Natural killer cell (primary cell): ENCODE measurements around the gene PIK3CD. TPM values are rescaled to one million over a fixed set of nuclear protein-coding genes. Genes with fewer than 3 reads are reported as not detected.

ENCODE experiments used
- ATAC-seq, 3 donors: fragments of 150-1000 bp in 2 of 3; fragments of 200-7000 bp in 1 of 3; cut with Tn5 transposase; 1 replicate in 1 of 3; 2 replicates in 2 of 3; pipeline ENCODE4 v1.10.0; 2021; ENCODE audit warnings: mild to moderate bottlenecking in 2 of 3, moderate library complexity in 2 of 3
- DNase-seq, 2 donors: peaks; one replicate each; pipeline versions ENCODE4 v3.0.0 to v3.0.0-alpha.2; 2013 to 2021; ENCODE audit warnings: mixed read lengths in 1 of 2
- H3K27ac ChIP-seq: one replicate; pipeline ENCODE4 v1.5.1; 2013; ENCODE audit warnings: mild to moderate bottlenecking, low read length
- H3K27me3 ChIP-seq: one replicate; pipeline ENCODE4 v1.6.1; 2013; ENCODE audit warnings: low read length; ENCODE audit not compliant: control insufficient read depth, insufficient read depth
- H3K36me3 ChIP-seq: one replicate; pipeline ENCODE4 v1.6.1; 2013; ENCODE audit warnings: low read length; ENCODE audit not compliant: control insufficient read depth, insufficient read depth
- H3K4me1 ChIP-seq: one replicate; pipeline ENCODE4 v1.6.1; 2013; ENCODE audit warnings: low read length; ENCODE audit not compliant: control insufficient read depth, insufficient read depth
- H3K4me3 ChIP-seq: one replicate; pipeline ENCODE4 v1.5.1; 2013; ENCODE audit warnings: low read length
- H3K9me3 ChIP-seq: one replicate; pipeline ENCODE4 v1.6.1; 2013; ENCODE audit warnings: low read length; ENCODE audit not compliant: control insufficient read depth, insufficient read depth
- H3K27ac Mint-ChIP-seq, 2 donors: one replicate each; pipeline ENCODE4 v1.8.0; 2022; ENCODE audit warnings: mild to moderate bottlenecking in 2 of 2, mixed read lengths in 2 of 2, moderate library complexity in 1 of 2
- H3K27me3 Mint-ChIP-seq, 2 donors: one replicate each; pipeline ENCODE4 v1.8.0; 2022; ENCODE audit warnings: low read depth in 2 of 2, mixed read lengths in 2 of 2
- H3K36me3 Mint-ChIP-seq: one replicate; pipeline ENCODE4 v1.8.0; 2022; ENCODE audit warnings: mixed read lengths
- H3K4me1 Mint-ChIP-seq, 2 donors: one replicate each; pipeline ENCODE4 v1.8.0; 2022; ENCODE audit warnings: mixed read lengths in 2 of 2
- H3K4me3 Mint-ChIP-seq: one replicate; pipeline ENCODE4 v1.8.0; 2022; ENCODE audit warnings: mild to moderate bottlenecking, moderate library complexity, mixed read lengths
- H3K9me3 Mint-ChIP-seq, 2 donors: one replicate each; pipeline ENCODE4 v1.8.0; 2022; ENCODE audit warnings: mixed read lengths in 2 of 2
- CTCF ChIP-seq: fragments of 200-600 bp; IDR thresholded peaks from one replicate; pipeline ENCODE4 v1.8.0; 2022; ENCODE audit warnings: antibody characterized with exemption
- WGBS: methylation state at CpG from one replicate; pipeline ENCODE4 v1.1.7; 2013; ENCODE audit warnings: missing lambda C conversion rate; ENCODE audit not compliant: insufficient coverage; 5-methylcytosine and 5-hydroxymethylcytosine counted together
- intact Hi-C: fragments of 100-400 bp; cut with micrococcal nuclease; formaldehyde crosslinking; loops from one replicate; pipeline ENCODE4 v1.14.2; 2022
- total RNA-seq, 4 donors: library from RNA; stranded (reverse); fragments of 120-200 nt in 1 of 4; gene quantifications; one replicate each; pipeline versions ENCODE4 v1.2.3 to v1.2.4, GENCODE V29; 2013 to 2022

PIK3CD gene
- total RNA-seq, 3 donors from 2014 or later (not counting 1 experiment from before 2014, with no cell fraction given): 171 to 240 (median 198) TPM

GRCh38 chr1:9728451-9729295, 77.1 kb downstream of the PIK3CD start:
- WGBS: 55% methylated on average over 33 of the region's 33 CpGs
- Histone ChIP-seq H3K4me1 (peaks cover 46% of the 10 kb centered on the region), H3K4me3 (no peak overlapping the region), H3K27me3 (no peaks in the 10 kb centered on the region), H3K9me3 (no peaks in the 10 kb centered on the region), H3K27ac (peak overlapping the region; percentile 57), H3K36me3 (peaks cover 85% of the 10 kb centered on the region)
- peaks cover 41 to 49% of the 10 kb centered on the region in 2 donors for H3K4me1 Mint-ChIP-seq
- TF ChIP-seq CTCF: no peak
- H3K27me3 Mint-ChIP-seq: no peaks in the 10 kb centered on the region
- no peaks in the 10 kb centered on the region for H3K9me3 Mint-ChIP-seq
- H3K27ac Mint-ChIP-seq: peak overlapping the region; percentile 86 to 90
- ATAC-seq (peak; percentile 29 to 47 (median 44)), DNase-seq (peak in 1 of 2 donors; percentile 85)
- H3K36me3 Mint-ChIP-seq: no peaks in the 10 kb centered on the region
- H3K4me3 Mint-ChIP-seq: peak overlapping the region; percentile 64
- intact Hi-C loops: no loop called here

GRCh38 chr1:9729523-9729922, 78.0 kb downstream of the PIK3CD start:
- Mint-ChIP-seq H3K4me1 (peaks cover 46 to 50% of the 10 kb centered on the region in 2 donors), H3K27ac (peak overlapping the region; percentile 86 to 90), H3K9me3 (no peaks in the 10 kb centered on the region), H3K4me3 (no peak overlapping the region), H3K27me3 (no peaks in the 10 kb centered on the region), H3K36me3 (no peaks in the 10 kb centered on the region)
- no peak for DNase-seq
- 91% methylated on average over 12 of the region's 12 CpGs for WGBS
- Histone ChIP-seq H3K4me3 (no peak overlapping the region), H3K27ac (peak overlapping the region; percentile 57), H3K9me3 (no peaks in the 10 kb centered on the region), H3K27me3 (no peaks in the 10 kb centered on the region), H3K4me1 (peaks cover 42% of the 10 kb centered on the region), H3K36me3 (peaks cover 83% of the 10 kb centered on the region)
- no peak for ATAC-seq
- TF ChIP-seq CTCF: no peak
- intact Hi-C loops: no loop called here

GRCh38 chr1:9730096-9730901, 78.8 kb downstream of the PIK3CD start:
- Histone ChIP-seq H3K36me3 (peaks cover 83% of the 10 kb centered on the region), H3K4me3 (no peak overlapping the region), H3K9me3 (no peaks in the 10 kb centered on the region), H3K27ac (no peak overlapping the region), H3K4me1 (peaks cover 37% of the 10 kb centered on the region), H3K27me3 (no peaks in the 10 kb centered on the region)
- Mint-ChIP-seq H3K9me3 (no peaks in the 10 kb centered on the region), H3K36me3 (no peaks in the 10 kb centered on the region), H3K27ac (peak overlapping the region; percentile 58 to 82), H3K4me3 (no peak overlapping the region), H3K27me3 (no peaks in the 10 kb centered on the region), H3K4me1 (peaks cover 40 to 43% of the 10 kb centered on the region in 2 donors)
- intact Hi-C loops: no loop called here
- no peak for TF ChIP-seq CTCF
- DNase-seq: peak in 1 of 2 donors; percentile 31
- ATAC-seq: peak in 1 of 3 donors; percentile 28
- 86% methylated on average over 45 of the region's 45 CpGs for WGBS
